SK-N-SH (cell line): ENCODE measurements around the gene ERVFRD-1.

ENCODE experiments used
- CTCF ChIP-seq: fragments of 200-600 bp; sonication (generic); IDR thresholded peaks from 2 replicates; pipeline ENCODE4 v1.6.1; 2017; ENCODE audit warnings: antibody characterized with exemption, mild to moderate bottlenecking, moderate library complexity
- EZH2phosphoT487 ChIP-seq: fragments of 200-600 bp; sonication (generic); IDR thresholded peaks from 2 replicates; pipeline ENCODE4 v1.6.1; 2017; ENCODE audit warnings: low read depth, mixed run types, mild to moderate bottlenecking, antibody characterized with exemption, moderate library complexity, borderline replicate concordance
- FOXJ3 ChIP-seq: sonication (generic); formaldehyde crosslinking; IDR thresholded peaks from 2 replicates; pipeline ENCODE4 v1.5.1; 2020; ENCODE audit warnings: mild to moderate bottlenecking, missing genetic modification reagents
- GABPA ChIP-seq: IDR thresholded peaks from 2 replicates; pipeline ENCODE4 v1.4.0; 2012; ENCODE audit warnings: low read depth, mild to moderate bottlenecking
- MEF2A ChIP-seq: IDR thresholded peaks from 2 replicates; pipeline ENCODE4 v1.4.0; 2012; ENCODE audit warnings: low read depth, borderline replicate concordance
- RAD21 ChIP-seq: IDR thresholded peaks from 2 replicates; pipeline ENCODE4 v1.6.1; 2012; ENCODE audit warnings: mild to moderate bottlenecking, low read length
- REST ChIP-seq: IDR thresholded peaks from 2 replicates; pipeline ENCODE4 v1.6.1; 2012; ENCODE audit warnings: mild to moderate bottlenecking, low read depth, low read length, moderate library complexity
- RXRA ChIP-seq: IDR thresholded peaks from 2 replicates; pipeline ENCODE4 v1.4.0; 2012; ENCODE audit warnings: low read depth, mild to moderate bottlenecking, borderline replicate concordance
- SIN3A ChIP-seq: IDR thresholded peaks from 2 replicates; pipeline ENCODE4 v1.6.1; 2012; ENCODE audit warnings: low read depth, mild to moderate bottlenecking, low read length, moderate library complexity, borderline replicate concordance
- SMC3 ChIP-seq: IDR thresholded peaks from 2 replicates; pipeline ENCODE4 v1.6.1; 2012; ENCODE audit warnings: low read depth, low read length, improper control_type of control experiment

- TF ChIP-seq RAD21, result no peak
- no peak for TF ChIP-seq CTCF
- no peak for TF ChIP-seq SIN3A
- no peak for TF ChIP-seq RXRA
- no peak for TF ChIP-seq EZH2phosphoT487
- no peak for TF ChIP-seq MEF2A
- no peak for TF ChIP-seq REST
- TF ChIP-seq GABPA, result no peak
- no peak for TF ChIP-seq SMC3
- TF ChIP-seq FOXJ3 (CRISPR knock-in tag), result no peak
Observed at GRCh38 chr6:11062083-11062482, 49.4 kb downstream of the ERVFRD-1 start.
